ENCODE data around the gene PSMG4.

Gene PSMG4

GRCh38 chr6:3252369-3252768 lies 6.4 kb upstream of the PSMG4 start:
- no peak for DNase-seq (ENCODE audit: low spot score)

GRCh38 chr6:3252861-3253596 lies 5.7 kb upstream of the PSMG4 start:
- DNase-seq (ENCODE audit: low spot score), result no peak

GRCh38 chr6:3253597-3253961 lies 5.2 kb upstream of the PSMG4 start:
- DNase-seq (ENCODE audit: low spot score), result no peak

- DNase-seq (ENCODE audit: low spot score), result no peak
Measured at GRCh38 chr6:3258201-3258600, 546 bp upstream of the PSMG4 start.

- DNase-seq (ENCODE audit: low spot score), result no peak
Measured at GRCh38 chr6:3259491-3259958, 778 bp downstream of the PSMG4 start.

GRCh38 chr6:3260296-3260695 lies 1.5 kb downstream of the PSMG4 start:
- no peak for DNase-seq (ENCODE audit: low spot score)

GRCh38 chr6:3260772-3261517 lies 2.2 kb downstream of the PSMG4 start:
- no peak for DNase-seq (ENCODE audit: low spot score)

GRCh38 chr6:3261518-3261820 lies 2.7 kb downstream of the PSMG4 start:
- no peak for DNase-seq (ENCODE audit: low spot score)

GRCh38 chr6:3261921-3262320 lies 3.2 kb downstream of the PSMG4 start:
- DNase-seq (ENCODE audit: low spot score), result no peak

GRCh38 chr6:3263096-3263495 lies 4.3 kb downstream of the PSMG4 start:
- DNase-seq (ENCODE audit: low spot score), result no peak

GRCh38 chr6:3264356-3264755 lies 5.6 kb downstream of the PSMG4 start:
- DNase-seq (ENCODE audit: low spot score), result no peak

- no peak for DNase-seq (ENCODE audit: low spot score)
Measured at GRCh38 chr6:3265671-3266070, 6.9 kb downstream of the PSMG4 start.

GRCh38 chr6:3266170-3266569 lies 7.4 kb downstream of the PSMG4 start:
- DNase-seq (ENCODE audit: low spot score), result no peak

GRCh38 chr6:3267162-3267561 lies 8.4 kb downstream of the PSMG4 start:
- DNase-seq (ENCODE audit: low spot score), result no peak

GRCh38 chr6:3268680-3269079 lies 9.9 kb downstream of the PSMG4 start:
- no peak for DNase-seq (ENCODE audit: low spot score)

GRCh38 chr6:3269281-3269975 lies 10.7 kb downstream of the PSMG4 start:
- DNase-seq (ENCODE audit: low spot score), result no peak

GRCh38 chr6:3270258-3270657 lies 11.5 kb downstream of the PSMG4 start:
- DNase-seq (ENCODE audit: low spot score), result no peak

- no peak for DNase-seq (ENCODE audit: low spot score)
Measured at GRCh38 chr6:3271756-3272155, 13.0 kb downstream of the PSMG4 start.

- DNase-seq (ENCODE audit: low spot score), result no peak
Measured at GRCh38 chr6:3272911-3273547, 14.3 kb downstream of the PSMG4 start.

GRCh38 chr6:3273707-3274521 lies 15.2 kb downstream of the PSMG4 start:
- no peak for DNase-seq (ENCODE audit: low spot score)
